ENCODE data around the gene SDF4.

Gene SDF4

DNA sequence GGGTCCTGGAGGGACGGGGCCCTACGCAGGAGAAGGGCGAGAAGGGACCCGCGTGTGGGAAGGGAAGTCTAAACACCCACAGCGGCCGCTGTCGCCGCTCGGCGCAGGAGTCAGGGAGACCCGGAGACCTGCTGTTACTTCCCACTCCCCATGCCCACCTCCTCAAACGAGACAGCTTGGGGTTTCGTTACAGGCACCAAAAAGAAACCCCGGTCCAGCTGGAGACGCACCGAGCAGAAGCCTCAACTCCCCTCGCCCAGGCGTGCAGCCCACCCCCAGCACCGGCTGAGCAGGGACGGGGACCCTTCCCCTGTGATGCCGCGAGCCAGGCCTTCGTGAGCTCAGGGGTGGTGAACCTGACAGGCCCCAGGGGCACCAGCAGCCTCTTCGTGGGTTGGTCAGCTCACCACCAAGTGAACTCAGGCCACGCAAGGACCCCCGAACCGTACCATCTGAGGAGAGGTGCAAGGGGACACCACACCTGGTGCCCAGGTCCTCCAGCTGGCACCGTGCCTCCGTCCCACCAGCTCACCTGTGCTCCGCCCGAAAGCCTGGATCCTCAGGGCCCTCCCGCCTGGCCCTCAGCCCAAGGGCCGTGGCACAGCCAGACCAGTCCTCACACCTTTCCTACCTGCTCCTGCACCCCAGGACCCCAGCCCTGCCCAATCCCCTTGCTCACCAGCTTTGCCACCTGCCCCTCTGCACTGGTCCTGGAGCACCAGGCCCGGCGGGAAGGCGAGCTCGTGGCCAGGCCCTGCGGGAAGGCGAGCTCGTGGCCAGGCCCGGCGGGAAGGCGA lies 5.0 kb downstream of the SDF4 start:
- DNase-seq = no peak

DNA sequence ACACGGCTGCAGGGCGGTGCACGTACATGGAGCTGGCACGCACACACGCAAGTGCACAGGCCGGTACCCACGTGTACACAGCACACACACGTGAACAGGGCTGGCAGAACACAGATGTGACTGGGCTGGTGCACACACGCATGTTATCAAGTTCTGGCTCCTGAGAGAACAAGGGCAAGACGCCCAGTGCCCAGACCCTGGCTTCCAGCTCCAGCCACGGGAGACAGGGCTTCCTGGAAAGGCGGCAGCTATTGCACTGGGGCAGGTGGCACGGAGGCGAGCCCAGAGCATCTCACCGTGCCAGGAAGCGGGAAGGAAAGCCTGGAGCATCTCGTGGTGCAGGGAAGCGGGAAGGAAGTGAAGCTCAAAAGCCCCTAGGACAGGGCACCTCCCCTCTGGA lies 5.9 kb downstream of the SDF4 start:
- no peak for DNase-seq

DNA sequence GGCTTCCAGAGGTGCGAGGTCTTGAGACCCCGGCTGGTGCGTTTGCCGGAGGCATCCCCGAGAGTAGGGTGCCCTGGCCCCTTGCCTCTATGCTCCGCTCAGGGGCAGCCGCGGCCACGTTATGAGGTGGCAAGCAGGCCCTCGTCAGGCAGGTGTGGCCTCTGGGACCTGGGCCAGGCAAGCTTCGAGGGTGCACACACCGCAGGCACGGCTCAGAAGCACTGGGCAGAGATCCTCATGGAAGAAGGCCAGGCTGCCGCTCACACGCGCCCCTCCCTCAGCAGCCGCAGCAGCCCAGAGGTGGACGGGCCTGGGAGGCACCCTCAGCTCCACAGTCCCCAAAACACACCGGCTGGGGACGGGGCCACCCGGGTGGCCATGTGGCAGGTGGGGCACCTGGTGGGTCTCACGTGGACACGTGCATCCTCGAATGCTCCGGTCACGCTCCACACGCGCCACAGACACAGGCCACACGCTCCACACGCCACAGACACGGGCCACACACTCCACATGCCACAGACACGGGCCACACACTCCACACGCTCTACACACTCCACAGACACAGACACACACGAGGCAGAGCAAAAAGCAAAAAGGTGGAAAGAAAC lies 6.5 kb downstream of the SDF4 start:
- no peak for DNase-seq

DNA sequence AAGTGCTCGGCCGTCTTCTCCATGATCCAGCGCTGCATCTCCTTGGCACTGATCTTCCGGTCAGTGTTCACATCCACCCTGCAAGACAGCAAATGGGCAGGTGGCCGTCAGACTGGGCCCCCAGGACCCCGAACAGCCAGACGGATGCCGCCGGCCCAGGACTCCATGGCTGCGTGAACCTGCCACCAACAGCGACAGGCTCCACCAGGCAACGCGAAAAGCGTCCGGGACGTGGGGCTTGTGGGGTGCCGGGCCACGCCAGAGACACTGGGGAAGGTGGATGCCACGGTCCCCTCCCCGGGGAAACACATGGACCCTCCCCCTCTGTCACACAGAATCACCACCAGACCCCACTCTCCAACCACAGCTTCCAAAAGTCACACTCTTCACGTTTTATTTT lies 7.9 kb downstream of the SDF4 start:
- DNase-seq = no peak

DNA sequence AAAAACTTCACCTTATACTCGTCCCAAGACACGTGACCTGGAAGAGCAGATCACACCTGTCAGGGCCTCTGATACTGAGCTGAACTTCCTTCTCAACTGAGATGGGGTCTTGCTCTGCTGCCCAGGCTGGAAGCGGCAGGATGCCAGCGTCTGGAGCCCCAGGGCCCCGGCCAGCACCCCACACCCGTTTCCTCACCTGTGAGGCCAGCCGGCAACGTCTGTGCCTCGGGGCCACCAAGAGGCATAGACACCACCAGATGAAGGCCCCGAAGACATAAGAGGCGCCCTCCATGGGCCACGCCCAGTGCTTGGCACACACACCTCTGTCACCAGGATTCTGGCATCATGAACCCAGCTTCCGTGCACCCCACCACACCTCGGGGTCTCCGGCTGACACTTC lies 8.5 kb downstream of the SDF4 start:
- DNase-seq = no peak

DNA sequence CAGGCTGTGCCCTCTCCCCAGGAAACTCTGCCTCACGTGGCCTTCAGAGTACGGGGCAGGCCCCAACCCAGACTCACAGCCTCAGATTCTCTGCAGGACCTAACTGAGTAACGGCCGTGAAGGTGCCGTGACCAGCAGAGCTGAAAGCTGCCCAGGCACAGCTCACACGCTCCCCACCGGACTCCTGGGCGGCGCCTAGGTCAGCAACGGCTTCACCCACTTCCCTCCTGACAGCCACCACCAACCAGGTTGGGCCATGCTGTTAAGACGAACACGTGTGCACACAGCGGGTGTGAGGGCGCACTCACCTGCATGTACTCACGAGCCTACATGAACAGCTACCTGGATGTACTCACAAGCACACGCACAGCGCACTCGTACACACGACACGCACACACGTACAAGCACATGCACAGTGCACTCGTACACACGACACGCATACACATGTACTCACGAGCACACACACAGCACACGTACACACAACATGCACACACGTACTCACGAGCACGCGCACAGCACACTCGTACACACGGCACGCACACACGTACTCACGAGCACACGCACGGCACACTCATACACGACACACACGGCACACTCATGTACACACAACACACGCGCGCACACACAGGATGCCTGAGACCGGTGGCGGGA lies 9.1 kb downstream of the SDF4 start:
- DNase-seq = no peak

DNA sequence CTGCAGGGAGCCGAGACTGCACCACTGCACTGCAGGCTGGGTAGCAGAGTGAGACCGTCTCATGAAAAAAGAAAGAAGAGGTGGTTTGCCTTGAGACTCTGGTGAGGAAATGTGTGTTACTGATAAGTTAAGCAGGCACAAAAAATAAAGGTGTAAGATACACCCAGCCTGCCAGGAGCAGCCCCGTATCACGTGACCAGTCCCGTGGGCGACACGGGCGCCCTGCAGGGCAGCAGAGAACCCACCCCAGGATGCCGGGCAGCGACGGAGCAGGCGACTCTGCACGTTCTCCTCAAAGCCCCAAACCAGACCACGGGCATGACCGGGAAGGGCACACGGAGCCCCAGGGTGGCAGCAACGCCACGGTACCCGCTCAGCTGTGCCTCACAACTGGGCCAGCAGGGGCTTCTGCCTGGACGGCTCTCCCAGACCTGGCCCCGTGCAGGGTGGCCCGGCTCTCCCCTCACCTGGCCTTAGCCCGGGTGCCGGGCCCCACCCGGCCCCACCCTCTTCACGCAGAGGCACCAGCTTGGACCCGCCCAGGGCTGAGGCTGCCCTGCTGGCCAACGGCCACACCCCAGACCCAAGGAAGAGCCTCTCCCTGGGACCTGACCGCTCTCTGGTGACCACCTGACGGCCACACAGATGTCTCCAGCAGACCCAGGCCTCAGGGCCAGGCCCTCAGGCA lies 9.8 kb downstream of the SDF4 start:
- no peak for DNase-seq

DNA sequence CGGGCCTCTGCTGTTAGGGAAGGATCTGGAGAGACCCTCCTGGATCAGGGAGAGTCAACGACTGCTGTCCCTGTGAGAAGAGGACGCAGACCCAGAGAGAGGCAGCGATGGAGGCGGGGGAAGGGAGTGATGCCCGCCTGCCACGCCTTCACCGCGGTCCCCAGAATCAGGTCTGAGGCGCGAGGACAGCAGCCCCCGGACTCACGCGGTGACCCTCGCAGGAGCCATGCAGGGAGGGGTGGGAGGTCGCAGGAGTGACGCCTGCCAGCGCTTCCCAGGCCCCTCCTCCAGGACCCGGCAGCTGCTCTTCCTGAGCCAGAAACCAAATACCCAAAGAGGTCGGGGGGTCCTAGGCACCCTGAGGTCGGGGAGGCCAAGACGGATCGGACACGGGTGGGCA lies 11.6 kb downstream of the SDF4 start:
- no peak for DNase-seq

DNA sequence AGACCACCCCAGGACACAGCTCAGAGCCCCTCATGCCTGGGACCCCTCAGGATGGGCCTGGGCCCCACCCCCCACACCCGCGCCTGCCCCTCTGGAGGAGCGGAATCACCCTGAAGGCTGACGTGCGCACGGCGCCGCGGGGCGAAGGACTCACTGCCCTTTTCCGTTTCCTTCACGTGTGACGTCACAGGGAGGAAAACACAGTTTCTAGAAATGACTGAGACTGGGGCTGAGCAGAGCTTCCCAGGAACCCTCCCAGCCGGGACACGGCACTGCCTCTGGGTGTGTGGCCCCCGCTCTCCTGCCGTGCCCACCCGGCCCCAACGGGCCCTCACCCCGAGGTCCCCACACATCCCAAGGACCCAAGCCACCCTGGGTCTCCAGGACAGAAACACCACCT lies 12.5 kb downstream of the SDF4 start:
- no peak for DNase-seq

DNA sequence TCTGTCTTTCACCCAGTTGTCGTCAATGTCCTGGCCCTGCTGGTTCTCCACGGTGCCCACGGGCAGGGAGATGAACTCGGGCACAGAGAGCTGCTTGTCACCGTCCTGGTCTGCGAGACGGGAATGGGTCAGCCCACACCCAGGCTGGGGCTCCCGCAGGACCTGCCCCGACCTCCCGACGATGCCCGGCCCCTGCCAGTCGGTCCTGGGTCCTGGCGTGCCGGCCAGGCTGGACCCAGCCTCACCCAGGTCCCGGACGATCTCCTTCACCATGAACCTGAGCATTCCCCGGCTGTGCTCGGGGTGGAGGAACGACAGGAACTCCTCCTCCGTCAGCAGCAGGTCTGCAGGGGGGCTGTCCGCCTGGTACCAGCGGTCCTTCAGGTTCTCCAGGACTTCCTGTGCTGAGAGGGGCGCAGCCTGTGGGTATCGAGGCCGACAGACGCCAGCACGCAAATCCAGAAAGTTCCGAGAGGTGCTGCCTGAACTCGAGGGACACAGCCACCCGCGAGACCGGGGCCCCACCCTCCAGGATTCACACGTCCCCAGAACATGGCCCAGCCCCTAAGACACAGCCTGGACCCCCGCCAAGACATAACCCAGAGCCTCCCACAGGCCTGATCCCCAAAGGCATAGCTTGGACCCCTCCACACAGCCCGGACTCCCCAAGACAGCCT lies 13.1 kb downstream of the SDF4 start:
- no peak for DNase-seq

DNA sequence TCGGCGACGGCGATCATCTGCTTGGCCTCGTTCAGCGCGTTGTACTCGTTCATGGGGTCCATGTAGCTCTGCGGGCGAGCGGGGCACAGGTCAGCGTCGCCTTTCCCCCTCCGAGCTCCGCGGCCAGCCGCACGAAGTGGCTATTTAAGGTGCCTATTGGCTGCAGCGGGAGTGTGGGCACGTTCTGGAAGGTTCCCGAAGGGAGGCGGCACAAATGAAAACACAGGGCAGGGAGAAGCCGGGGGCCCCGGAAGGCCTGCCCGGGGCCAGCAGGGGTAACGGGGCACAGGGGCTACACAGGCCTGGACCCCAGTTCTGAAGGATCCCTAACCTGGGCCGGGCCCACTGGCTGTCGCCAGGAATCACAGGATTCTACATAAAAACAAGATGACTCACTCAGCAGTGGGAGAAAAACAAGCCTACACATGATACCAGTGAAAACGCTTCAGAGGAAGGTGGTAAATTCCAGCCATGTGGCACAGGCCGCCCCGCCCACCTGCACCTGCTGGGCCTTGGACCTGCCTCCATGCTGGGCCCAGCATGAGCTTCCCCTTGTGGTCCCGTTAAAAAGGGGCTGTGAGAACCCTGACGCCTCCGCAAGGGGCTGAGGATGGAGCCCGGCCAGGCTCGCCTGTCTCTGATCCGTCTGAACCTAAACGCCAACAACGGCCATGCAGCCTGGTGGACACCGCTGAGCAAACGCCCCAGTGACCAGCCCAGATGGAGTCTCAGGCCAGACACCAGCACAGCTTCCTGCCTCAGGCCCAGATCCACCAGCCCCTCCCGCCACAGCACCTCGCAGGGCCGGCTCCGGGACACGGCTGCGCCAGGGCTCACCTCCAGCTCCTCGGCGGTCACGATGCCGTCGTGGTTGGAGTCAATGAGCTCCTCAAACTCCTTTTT lies 13.9 kb downstream of the SDF4 start:
- no peak for DNase-seq

DNA sequence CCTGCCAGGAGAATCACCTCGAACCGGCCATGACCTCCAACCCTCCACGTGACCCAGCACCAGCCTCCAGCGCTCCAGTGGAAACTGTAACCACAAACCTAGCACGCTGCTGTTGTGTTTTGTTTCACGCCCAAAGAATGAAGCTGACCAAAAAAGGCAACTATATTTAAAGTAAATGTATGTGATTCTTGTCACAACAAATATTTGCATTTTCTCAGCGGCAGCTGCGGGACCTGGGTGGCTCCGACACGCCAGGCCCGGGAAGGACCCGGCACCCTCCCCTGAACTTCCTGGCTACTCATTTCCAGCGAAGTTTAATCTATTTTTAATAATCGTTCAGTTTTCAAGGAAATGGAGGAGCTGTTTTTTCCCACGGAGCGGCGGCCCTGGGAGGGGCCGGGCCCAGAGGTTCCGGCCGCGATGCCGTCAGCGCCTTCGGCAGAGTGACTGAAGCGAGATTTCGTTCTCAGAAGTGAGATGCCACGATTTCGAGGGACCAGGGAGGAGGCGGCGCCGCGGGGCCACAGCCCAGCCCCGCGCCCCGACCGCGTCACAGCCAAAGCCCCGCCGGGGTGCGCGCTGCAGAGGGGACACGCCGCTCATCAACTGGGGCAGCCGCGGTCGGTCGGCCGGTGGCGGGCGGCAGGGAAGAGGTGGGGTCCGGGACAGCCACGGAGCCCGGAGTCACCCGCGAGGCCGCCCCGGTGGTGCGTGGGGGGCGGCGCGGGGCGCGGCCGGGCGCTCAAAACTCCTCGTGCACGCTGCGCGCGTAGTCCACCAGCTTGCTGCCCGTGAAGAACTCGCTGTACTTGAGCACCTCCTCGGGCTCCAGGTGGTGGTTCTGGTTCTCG lies 14.8 kb downstream of the SDF4 start:
- DNase-seq = no peak

DNA sequence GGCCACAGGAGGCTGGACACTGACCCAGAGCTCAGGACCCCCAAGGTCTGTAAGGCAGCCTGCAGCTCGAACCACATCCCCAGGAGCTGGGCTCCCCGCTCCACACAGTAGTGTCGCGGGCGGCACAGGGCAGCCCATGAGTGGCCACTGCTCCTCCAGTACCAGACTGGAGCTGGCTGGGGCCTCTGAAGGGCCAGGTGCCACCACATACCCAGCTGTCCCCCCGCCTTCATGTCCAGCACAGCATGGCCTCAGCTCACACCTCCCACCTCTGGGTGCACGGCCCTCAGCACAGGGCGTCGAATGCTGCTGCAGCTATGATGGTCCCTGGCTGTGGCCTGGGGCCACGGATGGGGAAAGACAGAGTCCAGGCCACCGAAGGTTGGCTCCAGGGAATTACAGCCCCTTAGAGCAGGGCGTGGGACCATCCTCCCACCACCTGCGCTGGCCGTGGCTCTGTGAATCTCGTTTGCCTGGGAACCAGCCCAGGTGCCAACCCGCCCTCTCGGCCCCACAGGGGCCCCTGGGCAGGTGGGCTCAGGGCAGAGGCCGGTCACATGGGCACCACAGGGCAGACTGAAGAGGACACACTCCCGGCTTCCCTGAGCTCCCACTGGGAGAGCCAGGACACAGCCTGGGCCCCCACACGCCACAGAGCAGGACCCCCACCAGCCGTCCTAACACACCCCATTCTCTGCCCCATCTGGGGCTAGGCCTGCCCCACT lies 15.8 kb downstream of the SDF4 start:
- no peak for DNase-seq

DNA sequence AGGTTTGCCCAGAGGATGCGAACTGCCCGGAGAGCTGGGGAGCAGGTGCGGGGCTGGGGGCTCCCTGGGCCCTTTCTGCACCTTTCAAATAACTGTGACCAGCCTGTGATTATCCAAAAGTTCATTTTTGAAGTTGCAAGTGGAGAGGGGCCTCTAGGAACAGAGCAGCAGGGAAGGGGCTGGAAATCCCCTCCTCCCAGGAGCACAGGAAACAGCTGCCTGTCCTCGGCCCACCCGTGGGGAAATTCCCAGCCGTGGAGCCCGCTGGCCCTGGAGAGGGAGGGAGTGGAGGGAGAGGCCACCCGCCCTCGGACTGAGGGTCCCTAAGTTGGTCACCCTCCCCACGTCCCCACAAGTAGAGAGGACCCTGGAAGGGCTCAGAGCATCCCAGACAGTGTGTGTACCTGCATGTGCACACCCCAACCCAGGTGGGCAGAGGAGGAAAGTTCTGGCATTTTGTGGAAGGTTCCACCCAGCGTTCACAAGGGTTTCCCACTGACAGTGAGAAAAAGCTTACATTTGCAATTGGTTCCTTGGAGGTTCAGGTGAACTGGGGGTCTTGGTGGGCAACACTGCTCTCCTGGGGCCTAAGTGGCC lies 16.6 kb downstream of the SDF4 start:
- DNase-seq = no peak

DNA sequence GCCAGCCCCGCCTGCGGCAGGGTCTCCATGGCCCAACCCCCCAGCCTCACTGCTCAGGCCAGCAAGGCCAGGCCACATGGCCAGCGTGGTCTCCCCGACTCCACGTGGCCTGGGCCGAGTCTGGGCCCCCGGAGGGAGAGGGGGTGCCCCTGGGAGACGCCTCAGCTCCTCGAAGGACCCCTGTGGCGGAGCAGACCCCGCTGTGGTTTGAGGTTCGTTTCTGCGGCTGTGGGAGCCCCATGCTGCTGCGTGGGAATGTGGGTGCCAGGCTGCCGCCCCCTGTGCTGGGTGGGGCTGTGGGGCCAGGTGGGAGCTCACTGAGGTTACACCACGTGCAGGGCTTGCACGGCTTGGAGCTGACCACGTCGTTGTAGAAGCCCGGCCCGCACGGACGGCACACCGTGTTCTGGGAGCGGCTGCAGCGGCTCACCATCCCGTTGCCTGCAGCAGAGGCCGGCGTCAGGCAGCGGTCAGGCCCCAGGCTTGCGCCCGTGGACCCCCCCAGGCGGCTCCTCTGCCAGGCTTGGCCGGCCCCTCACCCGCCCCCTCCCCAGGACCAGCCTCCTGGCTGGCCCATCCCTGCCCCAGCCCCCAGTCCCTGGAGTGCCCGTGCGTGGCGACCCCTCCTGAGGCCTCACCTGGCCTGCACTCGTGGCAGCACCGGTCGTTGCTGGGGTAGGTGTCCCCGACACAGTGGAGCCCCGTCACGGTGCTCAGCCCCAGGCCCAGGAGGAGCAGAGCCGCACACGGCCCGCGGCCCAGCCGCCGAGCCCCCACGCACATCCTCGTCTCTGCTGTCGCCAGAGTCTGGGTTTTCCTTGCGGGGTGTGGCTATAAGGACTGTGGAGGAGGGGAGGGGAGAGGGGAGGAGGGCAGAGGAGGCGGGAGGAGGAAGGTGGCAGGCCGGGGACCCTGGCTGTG lies 18.2 kb downstream of the SDF4 start, which contains the start of gene TNFRSF4:
Gene TNFRSF4, minus strand, starts transcription at position 809 of the 921 bp plus-strand sequence. Its CDS starts 26 bp downstream, at position 783.
- no peak for DNase-seq

DNA sequence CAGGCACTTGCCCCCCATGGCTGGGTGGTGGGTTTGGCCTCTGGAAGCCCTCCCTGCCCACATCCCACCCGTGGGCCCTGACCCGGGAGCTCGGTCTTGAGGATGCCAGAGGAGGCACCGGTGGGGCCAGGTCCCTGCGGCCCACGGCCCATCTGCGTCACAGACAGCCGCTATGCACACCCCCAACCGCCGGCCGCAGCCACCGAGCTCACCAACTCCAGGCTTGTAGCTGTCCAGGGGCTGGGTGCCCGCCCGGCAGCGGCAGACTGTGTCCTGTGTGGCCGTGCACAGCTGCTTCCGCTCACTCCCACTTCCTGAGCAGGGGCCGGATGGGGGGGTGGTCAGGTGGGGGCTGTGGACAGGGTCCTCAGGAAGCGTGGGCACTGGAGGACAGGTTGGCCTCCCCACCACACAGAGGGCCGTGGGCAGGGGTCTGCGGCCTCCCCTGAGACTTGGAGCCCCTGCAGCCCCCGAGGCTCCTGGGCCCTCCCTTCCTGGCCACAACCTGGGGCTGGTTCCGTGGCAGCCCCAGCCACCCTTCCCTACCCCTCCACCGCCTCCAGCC lies 18.9 kb downstream of the SDF4 start:
- DNase-seq = no peak

DNA sequence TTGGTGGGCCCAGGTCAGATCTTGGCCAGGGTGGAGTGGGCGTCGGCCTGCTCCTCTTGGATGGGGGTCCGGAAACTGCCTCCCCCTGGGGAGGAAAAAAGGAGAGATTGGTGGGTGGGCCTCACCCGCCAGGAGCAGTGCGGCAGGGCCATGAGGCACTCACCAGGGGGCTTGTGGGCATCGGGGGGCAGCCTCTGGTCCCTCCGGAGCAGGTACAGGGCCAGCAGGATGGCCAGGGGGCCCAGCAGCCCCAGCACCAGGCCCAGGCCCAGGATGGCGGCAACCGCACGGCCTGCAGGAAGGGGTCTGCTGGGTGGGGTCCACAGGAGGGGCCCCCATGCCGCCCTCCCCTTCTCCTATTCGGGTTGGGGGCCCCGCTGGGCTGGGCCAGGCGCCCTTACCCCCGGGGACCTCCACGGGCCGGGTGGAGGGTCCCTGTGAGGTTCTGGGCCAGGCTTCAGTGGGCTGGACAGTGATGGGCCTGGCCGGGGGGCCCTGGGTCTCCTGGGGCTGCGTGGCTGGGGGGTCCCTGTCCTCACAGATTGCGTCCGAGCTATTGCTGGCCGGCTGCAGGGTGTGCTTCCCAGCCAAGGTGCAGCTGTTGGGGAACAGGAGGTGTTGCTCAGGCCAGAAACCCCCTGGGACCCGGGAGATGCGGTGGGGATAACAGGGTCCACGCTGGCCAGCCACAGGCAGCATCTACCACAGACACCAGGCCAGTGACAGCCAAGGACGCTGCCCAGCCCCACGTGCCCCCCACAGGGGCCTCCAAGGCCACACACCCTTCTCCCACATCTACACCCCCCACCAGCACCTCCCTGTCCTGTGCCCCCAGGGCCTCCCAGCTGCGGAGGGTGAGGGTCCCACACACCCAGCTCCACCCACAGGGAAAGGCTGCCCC lies 20.0 kb downstream of the SDF4 start:
- no peak for DNase-seq
